WTC11 (cell line): ENCODE measurements around the gene GFOD2. TPM values are rescaled to one million over a fixed set of nuclear protein-coding genes. Genes with fewer than 3 reads are reported as not detected.

Experiments used
- ATAC-seq: fragments of 200-7000 bp; cut with Tn5 transposase; 2 replicates; pipeline ENCODE4 v1.10.0; 2021; ENCODE audit warnings: mild to moderate bottlenecking, moderate library complexity
- CTCF ChIA-PET: fragments of 300-600 bp; sonication (Branson Sonifier 250); formaldehyde crosslinking; loops from one replicate; lab custom pipeline; 2021; ENCODE audit warnings: antibody characterized with exemption; lab: Charles Lee
- POLR2A ChIA-PET: fragments of 350-600 bp; sonication (Branson Sonifier 250); formaldehyde crosslinking; loops from one replicate; lab custom pipeline; 2021; ENCODE audit warnings: antibody characterized with exemption; lab: Charles Lee
- DNase-seq: peaks from one replicate; pipeline ENCODE4 v3.0.0; 2021; ENCODE audit warnings: low spot score
- H3K27ac Mint-ChIP-seq: 2 replicates; pipeline ENCODE4 v1.8.0; 2021; ENCODE audit warnings: mixed read lengths
- H3K27me3 Mint-ChIP-seq: 2 replicates; pipeline ENCODE4 v1.8.0; 2021; ENCODE audit warnings: low read depth, mild to moderate bottlenecking, moderate library complexity, mixed read lengths
- H3K36me3 Mint-ChIP-seq: 2 replicates; pipeline ENCODE4 v1.8.0; 2021; ENCODE audit warnings: mixed read lengths
- H3K4me1 Mint-ChIP-seq: 2 replicates; pipeline ENCODE4 v1.8.0; 2022; ENCODE audit warnings: mixed read lengths
- H3K4me3 Mint-ChIP-seq: 2 replicates; pipeline ENCODE4 v1.8.0; 2021; ENCODE audit warnings: mild to moderate bottlenecking, moderate library complexity, mixed read lengths
- H3K9me3 Mint-ChIP-seq: 2 replicates; pipeline ENCODE4 v1.8.0; 2021; ENCODE audit warnings: mixed read lengths
- FOXJ3 ChIP-seq: sonication (generic); formaldehyde crosslinking; IDR thresholded peaks from 2 replicates; pipeline ENCODE4 v1.9.0; 2021; ENCODE audit warnings: missing genetic modification reagents, mild to moderate bottlenecking, borderline replicate concordance
- HMGXB4 ChIP-seq: sonication (generic); formaldehyde crosslinking; IDR thresholded peaks from 2 replicates; pipeline ENCODE4 v1.8.1; 2023; ENCODE audit warnings: mild to moderate bottlenecking, moderate library complexity, missing genetic modification reagents
- NFYB ChIP-seq: sonication (generic); formaldehyde crosslinking; conservative IDR thresholded peaks from 2 replicates; pipeline ENCODE4 v1.8.0; 2022; ENCODE audit warnings: low read depth, missing genetic modification reagents
- NR2C2 ChIP-seq: sonication (generic); formaldehyde crosslinking; IDR thresholded peaks from 2 replicates; pipeline ENCODE4 v1.8.0; 2022; ENCODE audit warnings: mild to moderate bottlenecking, missing genetic modification reagents
- PRRX2 ChIP-seq: fragments of 250-450 bp; sonication (Bioruptor Pico); IDR thresholded peaks from 2 replicates; pipeline ENCODE4 v1.8.0; 2021; ENCODE audit warnings: mild to moderate bottlenecking
- RORB ChIP-seq: fragments of 250-450 bp; sonication (Bioruptor Pico); IDR thresholded peaks from 2 replicates; pipeline ENCODE4 v1.9.0; 2021; ENCODE audit warnings: mild to moderate bottlenecking
- SP1 ChIP-seq: sonication (generic); formaldehyde crosslinking; conservative IDR thresholded peaks from 2 replicates; pipeline ENCODE4 v1.8.1; 2022; ENCODE audit warnings: missing genetic modification reagents
- ZNF219 ChIP-seq: sonication (generic); formaldehyde crosslinking; IDR thresholded peaks from 2 replicates; pipeline ENCODE4 v1.8.0; 2023; ENCODE audit warnings: missing genetic modification reagents, mild to moderate bottlenecking, borderline replicate concordance
- ZNF416 ChIP-seq: fragments of 250-450 bp; sonication (Bioruptor Pico); IDR thresholded peaks from 2 replicates; pipeline ENCODE4 v1.9.0; 2021; ENCODE audit warnings: mild to moderate bottlenecking, inconsistent platforms
- ZNF512 ChIP-seq: sonication (generic); formaldehyde crosslinking; IDR thresholded peaks from 2 replicates; pipeline ENCODE4 v1.8.1; 2022; ENCODE audit warnings: missing genetic modification reagents, borderline replicate concordance
- ZNF532 ChIP-seq: fragments of 250-450 bp; sonication (Bioruptor Pico); IDR thresholded peaks from 2 replicates; pipeline ENCODE4 v1.9.0; 2021; ENCODE audit warnings: mild to moderate bottlenecking, borderline replicate concordance
- ZSCAN18 ChIP-seq: fragments of 250-450 bp; sonication (Bioruptor Pico); IDR thresholded peaks from 2 replicates; pipeline ENCODE4 v2.1.2; 2022; ENCODE audit warnings: mild to moderate bottlenecking, moderate library complexity
- total RNA-seq: library from RNA; stranded (reverse); gene quantifications from 3 replicates; pipeline ENCODE4 v1.2.3, GENCODE V29; 2021
- TF ChIP-seq, protein P1 (sequence below): sonication (generic); formaldehyde crosslinking; IDR thresholded peaks from 2 replicates; pipeline ENCODE4 v1.8.1; 2023; ENCODE audit warnings: mild to moderate bottlenecking, missing genetic modification reagents
- TF ChIP-seq, protein P2 (sequence below): fragments of 250-450 bp; sonication (Bioruptor Pico); IDR thresholded peaks from 2 replicates; pipeline ENCODE4 v1.8.0; 2021; ENCODE audit warnings: mild to moderate bottlenecking
- TF ChIP-seq, protein P3 (sequence below): sonication (generic); formaldehyde crosslinking; IDR thresholded peaks from 2 replicates; pipeline ENCODE4 v1.8.1; 2022; ENCODE audit warnings: mild to moderate bottlenecking, missing genetic modification reagents, moderate library complexity, borderline replicate concordance
- TF ChIP-seq, protein P4 (sequence below): sonication (generic); formaldehyde crosslinking; IDR thresholded peaks from 2 replicates; pipeline ENCODE4 v1.8.1; 2023; ENCODE audit warnings: mild to moderate bottlenecking, missing genetic modification reagents
- TF ChIP-seq, protein P5 (sequence below): sonication (generic); formaldehyde crosslinking; IDR thresholded peaks from 2 replicates; pipeline ENCODE4 v1.8.0; 2023; ENCODE audit warnings: missing genetic modification reagents, mild to moderate bottlenecking, borderline replicate concordance

GFOD2 gene
- total RNA-seq, 1 experiment from 2014 or later: 29.5 TPM

DNA sequence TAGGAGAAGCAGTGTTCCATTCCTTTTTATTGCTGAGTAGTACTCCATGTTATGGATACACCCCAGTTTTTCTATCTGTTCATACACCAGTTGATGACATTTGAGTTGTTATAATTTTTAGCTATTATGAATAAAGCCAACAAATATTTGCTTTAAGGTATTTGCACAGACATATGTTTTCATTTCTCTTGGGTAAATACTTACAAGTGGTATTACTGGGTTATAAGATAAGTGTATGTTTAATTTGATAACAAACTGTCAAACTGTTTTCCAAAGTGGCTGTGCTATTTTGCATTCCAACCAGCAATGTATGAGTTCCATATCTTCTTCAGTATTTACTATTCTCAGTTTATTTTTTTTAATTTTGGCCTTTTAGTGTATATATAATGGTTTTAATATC is 27.7 kb upstream of the GFOD2 start:
- ChIA-PET CTCF (interaction anchor here (0.6 kb wide), 1 partner anchor 268 kb away, joined by 5 read pairs; no protein-coding TSS in a partner anchor), POLR2A (no interaction called here)
- TF ChIP-seq, protein P1, sequence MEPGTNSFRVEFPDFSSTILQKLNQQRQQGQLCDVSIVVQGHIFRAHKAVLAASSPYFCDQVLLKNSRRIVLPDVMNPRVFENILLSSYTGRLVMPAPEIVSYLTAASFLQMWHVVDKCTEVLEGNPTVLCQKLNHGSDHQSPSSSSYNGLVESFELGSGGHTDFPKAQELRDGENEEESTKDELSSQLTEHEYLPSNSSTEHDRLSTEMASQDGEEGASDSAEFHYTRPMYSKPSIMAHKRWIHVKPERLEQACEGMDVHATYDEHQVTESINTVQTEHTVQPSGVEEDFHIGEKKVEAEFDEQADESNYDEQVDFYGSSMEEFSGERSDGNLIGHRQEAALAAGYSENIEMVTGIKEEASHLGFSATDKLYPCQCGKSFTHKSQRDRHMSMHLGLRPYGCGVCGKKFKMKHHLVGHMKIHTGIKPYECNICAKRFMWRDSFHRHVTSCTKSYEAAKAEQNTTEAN (CRISPR knock-in tag): no peak
- TF ChIP-seq HMGXB4 (CRISPR knock-in tag): no peak
- no peak for TF ChIP-seq ZNF532 (CRISPR knock-in tag)
- TF ChIP-seq, protein P2, sequence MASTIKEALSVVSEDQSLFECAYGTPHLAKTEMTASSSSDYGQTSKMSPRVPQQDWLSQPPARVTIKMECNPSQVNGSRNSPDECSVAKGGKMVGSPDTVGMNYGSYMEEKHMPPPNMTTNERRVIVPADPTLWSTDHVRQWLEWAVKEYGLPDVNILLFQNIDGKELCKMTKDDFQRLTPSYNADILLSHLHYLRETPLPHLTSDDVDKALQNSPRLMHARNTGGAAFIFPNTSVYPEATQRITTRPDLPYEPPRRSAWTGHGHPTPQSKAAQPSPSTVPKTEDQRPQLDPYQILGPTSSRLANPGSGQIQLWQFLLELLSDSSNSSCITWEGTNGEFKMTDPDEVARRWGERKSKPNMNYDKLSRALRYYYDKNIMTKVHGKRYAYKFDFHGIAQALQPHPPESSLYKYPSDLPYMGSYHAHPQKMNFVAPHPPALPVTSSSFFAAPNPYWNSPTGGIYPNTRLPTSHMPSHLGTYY (CRISPR knock-in tag): no peak
- TF ChIP-seq ZSCAN18: no peak
- TF ChIP-seq NFYB (CRISPR knock-in tag): no peak
- no peak for TF ChIP-seq FOXJ3 (CRISPR knock-in tag)
- TF ChIP-seq, protein P3, sequence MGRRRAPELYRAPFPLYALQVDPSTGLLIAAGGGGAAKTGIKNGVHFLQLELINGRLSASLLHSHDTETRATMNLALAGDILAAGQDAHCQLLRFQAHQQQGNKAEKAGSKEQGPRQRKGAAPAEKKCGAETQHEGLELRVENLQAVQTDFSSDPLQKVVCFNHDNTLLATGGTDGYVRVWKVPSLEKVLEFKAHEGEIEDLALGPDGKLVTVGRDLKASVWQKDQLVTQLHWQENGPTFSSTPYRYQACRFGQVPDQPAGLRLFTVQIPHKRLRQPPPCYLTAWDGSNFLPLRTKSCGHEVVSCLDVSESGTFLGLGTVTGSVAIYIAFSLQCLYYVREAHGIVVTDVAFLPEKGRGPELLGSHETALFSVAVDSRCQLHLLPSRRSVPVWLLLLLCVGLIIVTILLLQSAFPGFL (CRISPR knock-in tag): no peak
- TF ChIP-seq, protein P4, sequence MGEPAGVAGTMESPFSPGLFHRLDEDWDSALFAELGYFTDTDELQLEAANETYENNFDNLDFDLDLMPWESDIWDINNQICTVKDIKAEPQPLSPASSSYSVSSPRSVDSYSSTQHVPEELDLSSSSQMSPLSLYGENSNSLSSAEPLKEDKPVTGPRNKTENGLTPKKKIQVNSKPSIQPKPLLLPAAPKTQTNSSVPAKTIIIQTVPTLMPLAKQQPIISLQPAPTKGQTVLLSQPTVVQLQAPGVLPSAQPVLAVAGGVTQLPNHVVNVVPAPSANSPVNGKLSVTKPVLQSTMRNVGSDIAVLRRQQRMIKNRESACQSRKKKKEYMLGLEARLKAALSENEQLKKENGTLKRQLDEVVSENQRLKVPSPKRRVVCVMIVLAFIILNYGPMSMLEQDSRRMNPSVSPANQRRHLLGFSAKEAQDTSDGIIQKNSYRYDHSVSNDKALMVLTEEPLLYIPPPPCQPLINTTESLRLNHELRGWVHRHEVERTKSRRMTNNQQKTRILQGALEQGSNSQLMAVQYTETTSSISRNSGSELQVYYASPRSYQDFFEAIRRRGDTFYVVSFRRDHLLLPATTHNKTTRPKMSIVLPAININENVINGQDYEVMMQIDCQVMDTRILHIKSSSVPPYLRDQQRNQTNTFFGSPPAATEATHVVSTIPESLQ: no peak
- no peak for TF ChIP-seq SP1 (CRISPR knock-in tag)
- no peak for TF ChIP-seq PRRX2
- TF ChIP-seq ZNF416 (CRISPR knock-in tag): no peak
- TF ChIP-seq ZNF512 (CRISPR knock-in tag): no peak
- no peak for TF ChIP-seq RORB (CRISPR knock-in tag)
- TF ChIP-seq ZNF219: no peak
- TF ChIP-seq, protein P5, sequence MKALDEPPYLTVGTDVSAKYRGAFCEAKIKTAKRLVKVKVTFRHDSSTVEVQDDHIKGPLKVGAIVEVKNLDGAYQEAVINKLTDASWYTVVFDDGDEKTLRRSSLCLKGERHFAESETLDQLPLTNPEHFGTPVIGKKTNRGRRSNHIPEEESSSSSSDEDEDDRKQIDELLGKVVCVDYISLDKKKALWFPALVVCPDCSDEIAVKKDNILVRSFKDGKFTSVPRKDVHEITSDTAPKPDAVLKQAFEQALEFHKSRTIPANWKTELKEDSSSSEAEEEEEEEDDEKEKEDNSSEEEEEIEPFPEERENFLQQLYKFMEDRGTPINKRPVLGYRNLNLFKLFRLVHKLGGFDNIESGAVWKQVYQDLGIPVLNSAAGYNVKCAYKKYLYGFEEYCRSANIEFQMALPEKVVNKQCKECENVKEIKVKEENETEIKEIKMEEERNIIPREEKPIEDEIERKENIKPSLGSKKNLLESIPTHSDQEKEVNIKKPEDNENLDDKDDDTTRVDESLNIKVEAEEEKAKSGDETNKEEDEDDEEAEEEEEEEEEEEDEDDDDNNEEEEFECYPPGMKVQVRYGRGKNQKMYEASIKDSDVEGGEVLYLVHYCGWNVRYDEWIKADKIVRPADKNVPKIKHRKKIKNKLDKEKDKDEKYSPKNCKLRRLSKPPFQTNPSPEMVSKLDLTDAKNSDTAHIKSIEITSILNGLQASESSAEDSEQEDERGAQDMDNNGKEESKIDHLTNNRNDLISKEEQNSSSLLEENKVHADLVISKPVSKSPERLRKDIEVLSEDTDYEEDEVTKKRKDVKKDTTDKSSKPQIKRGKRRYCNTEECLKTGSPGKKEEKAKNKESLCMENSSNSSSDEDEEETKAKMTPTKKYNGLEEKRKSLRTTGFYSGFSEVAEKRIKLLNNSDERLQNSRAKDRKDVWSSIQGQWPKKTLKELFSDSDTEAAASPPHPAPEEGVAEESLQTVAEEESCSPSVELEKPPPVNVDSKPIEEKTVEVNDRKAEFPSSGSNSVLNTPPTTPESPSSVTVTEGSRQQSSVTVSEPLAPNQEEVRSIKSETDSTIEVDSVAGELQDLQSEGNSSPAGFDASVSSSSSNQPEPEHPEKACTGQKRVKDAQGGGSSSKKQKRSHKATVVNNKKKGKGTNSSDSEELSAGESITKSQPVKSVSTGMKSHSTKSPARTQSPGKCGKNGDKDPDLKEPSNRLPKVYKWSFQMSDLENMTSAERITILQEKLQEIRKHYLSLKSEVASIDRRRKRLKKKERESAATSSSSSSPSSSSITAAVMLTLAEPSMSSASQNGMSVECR: no peak
- no peak for TF ChIP-seq NR2C2 (CRISPR knock-in tag)
- Mint-ChIP-seq H3K27ac (no peak overlapping the region), H3K4me1 (0 out of 2 replicates have a peak, but pooled peaks cover 2% of the 10 kb centered on the region), H3K9me3 (no peaks in the 10 kb centered on the region), H3K36me3 (peaks cover 9% of the 10 kb centered on the region), H3K27me3 (no peaks in the 10 kb centered on the region), H3K4me3 (no peak overlapping the region)
- ATAC-seq: no peak
- DNase-seq: no peak
